ENCODE measurements around the gene MOGAT1. TPM values are rescaled to one million over a fixed set of nuclear protein-coding genes. Genes with fewer than 3 reads are reported as not detected.

The MOGAT1 gene
- total RNA-seq, 3 donors from 2014 or later (not counting 1 experiment from before 2014, with no cell fraction given), result not detected

DNA sequence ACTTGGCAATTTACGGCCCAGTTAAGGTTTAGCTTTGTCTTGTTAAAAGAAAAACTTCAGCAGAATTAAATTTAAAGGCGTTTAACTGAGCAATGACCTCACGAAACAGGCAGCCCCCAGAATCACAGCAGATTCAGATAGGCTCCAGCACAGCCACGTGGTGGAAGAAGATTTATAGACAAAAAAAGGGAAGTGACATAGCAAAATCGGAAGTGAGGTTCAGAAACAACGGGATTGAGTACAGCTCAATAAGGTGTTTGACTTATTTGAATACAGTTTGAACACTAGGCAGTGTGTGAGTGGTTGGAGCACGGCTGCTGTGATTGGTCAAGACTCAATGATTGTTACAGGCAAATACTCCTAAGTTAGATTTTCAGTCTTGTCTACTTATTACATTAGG is 79.8 kb downstream of the MOGAT1 start:
- DNase-seq (no peak), ATAC-seq (no peak)
- H3K9me3 Mint-ChIP-seq, result no peaks in the 10 kb centered on the region
- intact Hi-C loops (cut with micrococcal nuclease), result no loop called here
- peaks cover 3 to 13% of the 10 kb centered on the region in 2 donors for H3K27me3 Mint-ChIP-seq (ENCODE audit: low read depth in 2 of 2)
- H3K4me1 Mint-ChIP-seq, result peaks cover 6 to 19% of the 10 kb centered on the region in 2 donors
- Histone ChIP-seq H3K4me1 (ENCODE audit: control insufficient read depth, insufficient read depth, low read length) (peaks cover 5% of the 10 kb centered on the region), H3K4me3 (ENCODE audit: low read length) (no peak overlapping the region), H3K36me3 (ENCODE audit: control insufficient read depth, insufficient read depth, low read length) (no peaks in the 10 kb centered on the region), H3K9me3 (ENCODE audit: control insufficient read depth, insufficient read depth, low read length) (no peaks in the 10 kb centered on the region), H3K27ac (ENCODE audit: low read length) (no peak overlapping the region), H3K27me3 (ENCODE audit: control insufficient read depth, insufficient read depth, low read length) (no peaks in the 10 kb centered on the region)
- H3K36me3 Mint-ChIP-seq, result no peaks in the 10 kb centered on the region
- TF ChIP-seq, protein P1, sequence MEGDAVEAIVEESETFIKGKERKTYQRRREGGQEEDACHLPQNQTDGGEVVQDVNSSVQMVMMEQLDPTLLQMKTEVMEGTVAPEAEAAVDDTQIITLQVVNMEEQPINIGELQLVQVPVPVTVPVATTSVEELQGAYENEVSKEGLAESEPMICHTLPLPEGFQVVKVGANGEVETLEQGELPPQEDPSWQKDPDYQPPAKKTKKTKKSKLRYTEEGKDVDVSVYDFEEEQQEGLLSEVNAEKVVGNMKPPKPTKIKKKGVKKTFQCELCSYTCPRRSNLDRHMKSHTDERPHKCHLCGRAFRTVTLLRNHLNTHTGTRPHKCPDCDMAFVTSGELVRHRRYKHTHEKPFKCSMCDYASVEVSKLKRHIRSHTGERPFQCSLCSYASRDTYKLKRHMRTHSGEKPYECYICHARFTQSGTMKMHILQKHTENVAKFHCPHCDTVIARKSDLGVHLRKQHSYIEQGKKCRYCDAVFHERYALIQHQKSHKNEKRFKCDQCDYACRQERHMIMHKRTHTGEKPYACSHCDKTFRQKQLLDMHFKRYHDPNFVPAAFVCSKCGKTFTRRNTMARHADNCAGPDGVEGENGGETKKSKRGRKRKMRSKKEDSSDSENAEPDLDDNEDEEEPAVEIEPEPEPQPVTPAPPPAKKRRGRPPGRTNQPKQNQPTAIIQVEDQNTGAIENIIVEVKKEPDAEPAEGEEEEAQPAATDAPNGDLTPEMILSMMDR (IDR thresholded peaks at IDR 0.05), result no peak
- no peak overlapping the region for H3K4me3 Mint-ChIP-seq
- no peak overlapping the region for H3K27ac Mint-ChIP-seq
- WGBS (ENCODE audit: insufficient coverage), result 66% methylated on average over 7 of the region's 7 CpGs

DNA sequence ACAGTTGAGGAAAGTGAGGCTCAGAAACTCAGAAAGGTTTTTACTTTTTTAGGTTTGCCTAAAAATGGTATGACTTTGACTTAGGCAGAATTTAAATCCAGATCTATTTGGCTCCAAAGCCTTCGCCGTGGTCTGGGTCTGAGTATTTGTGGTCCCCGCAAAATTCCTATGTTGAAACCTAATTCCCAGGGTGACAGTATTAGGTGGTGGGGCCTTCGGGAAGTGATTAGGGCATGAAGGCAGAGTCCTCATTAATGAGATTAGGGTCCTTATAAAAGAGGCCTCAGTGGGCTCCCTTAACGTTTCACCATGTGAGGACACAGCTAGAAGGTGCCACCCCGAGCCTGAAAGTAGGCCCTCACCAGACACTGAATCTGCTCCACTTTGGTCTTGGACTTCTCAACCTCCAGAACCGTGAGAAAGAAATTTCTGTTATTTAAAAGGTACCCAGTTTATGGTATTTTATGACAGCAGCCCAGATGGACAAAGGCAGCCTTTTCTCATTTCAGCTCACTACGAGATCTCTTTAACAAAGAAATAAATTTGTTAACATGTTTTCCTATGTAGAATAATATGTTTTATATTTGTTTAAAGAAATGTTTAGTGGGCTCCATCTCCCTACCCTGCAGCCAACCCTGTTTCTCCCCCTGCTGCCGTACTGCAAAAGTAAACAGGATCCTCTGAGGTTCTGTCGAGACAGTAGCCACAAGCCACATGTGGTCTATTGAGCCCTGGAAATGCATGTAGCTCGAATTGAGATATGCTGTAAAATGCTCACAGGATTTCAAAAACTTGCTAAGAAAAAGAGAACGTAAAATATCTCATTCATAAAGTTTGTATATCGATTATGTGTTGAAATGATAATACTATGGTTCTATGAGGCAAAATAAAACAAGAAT is 80.6 kb downstream of the MOGAT1 start:
- H3K4me3 Mint-ChIP-seq, result no peak overlapping the region

DNA sequence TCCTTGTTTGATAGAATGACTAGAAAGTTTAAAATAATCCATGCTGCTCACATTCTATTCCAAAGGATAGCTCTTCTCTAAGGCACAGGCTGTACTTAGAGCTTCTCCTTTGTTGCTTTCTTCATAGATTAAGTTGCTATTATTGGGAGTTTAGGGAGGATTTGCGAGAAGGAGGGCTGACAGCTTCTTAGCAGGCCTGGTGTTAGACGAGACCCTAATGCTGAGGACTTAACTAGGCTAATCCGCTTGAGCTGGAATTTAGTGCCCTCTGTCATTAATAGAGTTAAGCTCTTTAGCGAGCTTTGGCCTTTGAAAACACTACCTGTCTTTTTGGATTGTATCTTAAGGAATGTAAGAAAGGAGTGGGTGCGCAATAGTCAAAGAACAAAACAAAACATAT is 81.3 kb downstream of the MOGAT1 start:
- no peak for ATAC-seq
- intact Hi-C loops (cut with micrococcal nuclease), result no loop called here

More for the DNA sequence above, 80.6 kb downstream of the MOGAT1 start:
- Histone ChIP-seq H3K4me1 (ENCODE audit: control insufficient read depth, insufficient read depth, low read length) (peaks cover 5% of the 10 kb centered on the region), H3K9me3 (ENCODE audit: control insufficient read depth, insufficient read depth, low read length) (no peaks in the 10 kb centered on the region), H3K27ac (ENCODE audit: low read length) (no peak overlapping the region), H3K27me3 (ENCODE audit: control insufficient read depth, insufficient read depth, low read length) (no peaks in the 10 kb centered on the region), H3K36me3 (ENCODE audit: control insufficient read depth, insufficient read depth, low read length) (no peaks in the 10 kb centered on the region), H3K4me3 (ENCODE audit: low read length) (no peak overlapping the region)
- ATAC-seq (peak in 1 of 3 donors; percentile 72), DNase-seq (no peak)
- Mint-ChIP-seq H3K27ac (no peak overlapping the region), H3K4me1 (peaks cover 6 to 24% of the 10 kb centered on the region in 2 donors), H3K9me3 (no peaks in the 10 kb centered on the region), H3K36me3 (no peaks in the 10 kb centered on the region), H3K27me3 (ENCODE audit: low read depth in 2 of 2) (peaks cover 3 to 13% of the 10 kb centered on the region in 2 donors)
- 52% methylated on average over 9 of the region's 13 CpGs for WGBS (ENCODE audit: insufficient coverage)
- TF ChIP-seq, protein P1 (IDR thresholded peaks at IDR 0.05), result no peak
- intact Hi-C loops (cut with micrococcal nuclease), result no loop called here

More for the DNA sequence above, 81.3 kb downstream of the MOGAT1 start:
- Histone ChIP-seq H3K36me3 (ENCODE audit: control insufficient read depth, insufficient read depth, low read length) (no peaks in the 10 kb centered on the region), H3K4me3 (ENCODE audit: low read length) (no peak overlapping the region), H3K4me1 (ENCODE audit: control insufficient read depth, insufficient read depth, low read length) (peaks cover 5% of the 10 kb centered on the region), H3K27me3 (ENCODE audit: control insufficient read depth, insufficient read depth, low read length) (no peaks in the 10 kb centered on the region), H3K9me3 (ENCODE audit: control insufficient read depth, insufficient read depth, low read length) (no peaks in the 10 kb centered on the region), H3K27ac (ENCODE audit: low read length) (no peak overlapping the region)
- no peaks in the 10 kb centered on the region for H3K36me3 Mint-ChIP-seq
- no peak for DNase-seq
- TF ChIP-seq, protein P1 (IDR thresholded peaks at IDR 0.05), result no peak
- no peak overlapping the region for H3K4me3 Mint-ChIP-seq
- no peak overlapping the region for H3K27ac Mint-ChIP-seq
- no peaks in the 10 kb centered on the region for H3K9me3 Mint-ChIP-seq
- H3K4me1 Mint-ChIP-seq, result peaks cover 6 to 24% of the 10 kb centered on the region in 2 donors
- WGBS (ENCODE audit: insufficient coverage), result 96% methylated on average over 5 of the region's 5 CpGs
- H3K27me3 Mint-ChIP-seq (ENCODE audit: low read depth in 2 of 2), result peaks cover 3 to 13% of the 10 kb centered on the region in 2 donors
